ENCODE results near the gene CEP104.

CEP104 gene

GRCh38 chr1:3777647-3778589 is 79.1 kb downstream of the CEP104 start:
- Mint-ChIP-seq H3K36me3 (peaks cover 39% of the 10 kb centered on the region), H3K4me3 (no peak overlapping the region), H3K4me1 (peaks cover 11% of the 10 kb centered on the region), H3K9me3 (no peaks in the 10 kb centered on the region), H3K27ac (peak overlapping the region; percentile 12)
- ATAC-seq (no peak), DNase-seq (ENCODE audit: low spot score in 2 of 2) (no peak)

GRCh38 chr1:3777078-3777547 is 79.9 kb downstream of the CEP104 start:
- peaks cover 31% of the 10 kb centered on the region for H3K36me3 Mint-ChIP-seq
- H3K4me1 Mint-ChIP-seq = peaks cover 11% of the 10 kb centered on the region
- H3K9me3 Mint-ChIP-seq = no peaks in the 10 kb centered on the region
- peak overlapping the region; percentile 12 for H3K27ac Mint-ChIP-seq
- H3K4me3 Mint-ChIP-seq = no peak overlapping the region
- no peak for DNase-seq (ENCODE audit: low spot score in 2 of 2)
- no peak for ATAC-seq

DNA sequence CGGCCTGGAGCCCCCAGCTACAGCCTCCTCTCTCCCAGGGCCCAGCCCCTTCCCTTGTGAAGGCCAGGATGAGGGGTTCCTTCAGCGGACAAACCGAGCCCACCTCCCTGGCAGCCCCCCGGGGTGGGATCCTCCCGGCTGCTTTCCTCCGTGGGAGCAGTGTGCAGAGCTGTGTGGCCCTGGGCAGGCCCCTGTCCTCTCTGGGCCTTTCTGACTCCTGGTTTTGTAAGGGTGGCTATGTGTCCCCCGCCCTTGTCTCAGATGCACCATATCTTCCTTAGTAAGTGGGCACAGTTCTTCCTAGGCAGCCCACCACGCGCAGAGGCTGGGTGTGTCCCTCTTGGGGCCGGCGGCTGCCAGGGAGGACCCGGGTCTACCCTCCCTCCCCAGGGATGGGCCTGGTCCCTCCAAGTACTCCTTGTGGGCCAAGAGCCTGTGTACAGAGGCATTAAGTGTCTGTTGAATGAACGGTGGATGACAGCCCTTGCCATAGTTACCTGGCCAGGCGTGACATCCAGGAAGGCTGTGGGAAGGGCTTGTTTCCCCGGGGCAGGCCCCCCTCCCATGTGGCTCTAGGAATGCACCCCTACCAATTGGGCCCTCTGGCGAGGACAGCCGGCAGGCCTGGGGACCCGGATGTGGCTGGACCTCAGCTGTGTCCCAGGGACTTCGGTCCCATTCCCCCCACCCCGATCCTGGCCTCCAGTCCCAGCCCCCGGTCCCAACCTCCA is 80.6 kb downstream of the CEP104 start:
- H3K36me3 Mint-ChIP-seq = peaks cover 24% of the 10 kb centered on the region
- no peaks in the 10 kb centered on the region for H3K9me3 Mint-ChIP-seq
- DNase-seq (ENCODE audit: low spot score in 2 of 2) (no peak), ATAC-seq (no peak)
- H3K4me1 Mint-ChIP-seq = peaks cover 17% of the 10 kb centered on the region
- no peak overlapping the region for H3K4me3 Mint-ChIP-seq
- H3K27ac Mint-ChIP-seq = peak overlapping the region; percentile 12

DNA sequence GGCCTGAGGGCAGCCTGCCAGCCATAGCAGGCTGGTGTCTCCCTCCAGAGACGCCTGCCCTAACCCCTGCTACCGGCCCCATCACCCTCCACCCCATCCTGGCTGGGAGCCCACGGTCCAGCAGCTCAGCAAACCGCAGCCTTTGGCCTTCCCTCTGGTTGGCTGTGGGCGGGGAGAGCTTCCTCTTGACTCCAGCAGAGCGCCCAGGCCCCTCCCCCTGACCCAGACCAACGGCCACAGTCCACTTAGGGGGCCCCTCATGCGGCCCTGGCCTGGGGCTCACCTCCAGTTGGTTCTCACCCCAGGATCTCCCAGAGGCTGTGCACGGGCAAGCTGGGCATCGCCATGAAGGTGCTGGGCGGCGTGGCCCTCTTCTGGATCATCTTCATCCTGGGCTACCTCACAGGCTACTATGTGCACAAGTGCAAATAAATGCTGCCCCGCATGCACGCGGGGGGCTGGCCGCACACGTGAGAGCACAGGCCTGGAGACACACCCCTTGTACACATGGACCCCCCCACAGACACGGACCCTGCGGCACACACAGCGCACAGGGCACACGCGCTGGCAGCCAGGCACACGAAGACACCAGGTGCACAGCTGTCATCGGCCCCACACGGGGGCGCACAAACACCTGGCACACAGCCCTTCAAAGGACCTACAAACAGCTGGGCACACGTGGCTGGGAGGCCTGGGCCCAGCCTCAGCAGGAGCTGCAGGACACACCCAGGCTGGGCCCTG is 81.4 kb downstream of the CEP104 start:
- no peak overlapping the region for H3K27ac Mint-ChIP-seq
- H3K36me3 Mint-ChIP-seq = peaks cover 16% of the 10 kb centered on the region
- peaks cover 19% of the 10 kb centered on the region for H3K4me1 Mint-ChIP-seq
- ATAC-seq (peak; percentile 65), DNase-seq (ENCODE audit: low spot score in 2 of 2) (no peak)
- H3K4me3 Mint-ChIP-seq = no peak overlapping the region
- no peaks in the 10 kb centered on the region for H3K9me3 Mint-ChIP-seq

DNA sequence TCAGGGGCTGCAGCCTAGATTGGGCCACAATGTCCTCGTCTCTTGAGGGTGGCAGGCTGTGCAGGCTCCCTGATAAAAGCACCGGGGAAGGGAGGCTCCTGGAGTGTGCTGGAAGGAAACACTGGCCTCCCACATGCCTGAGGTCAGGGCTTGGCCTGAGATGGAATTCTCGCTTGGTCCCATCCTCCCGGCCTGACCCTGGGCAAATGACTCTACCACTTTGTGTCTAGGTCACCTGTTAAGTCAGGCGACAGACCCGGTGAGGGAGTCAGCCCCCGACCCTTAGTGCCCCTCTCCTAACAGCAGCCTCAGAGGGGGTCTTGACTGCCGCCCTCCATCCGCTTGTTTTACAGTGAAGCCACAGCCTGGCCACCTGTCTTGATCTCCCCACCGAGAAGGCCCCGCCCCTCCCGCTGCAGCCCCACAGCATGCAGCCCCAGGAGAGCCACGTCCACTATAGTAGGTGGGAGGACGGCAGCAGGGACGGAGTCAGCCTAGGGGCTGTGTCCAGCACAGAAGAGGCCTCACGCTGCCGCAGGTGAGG is 82.0 kb downstream of the CEP104 start:
- no peak overlapping the region for H3K4me3 Mint-ChIP-seq

GRCh38 chr1:3774276-3774945 is 82.6 kb downstream of the CEP104 start:
- no peak for DNase-seq (ENCODE audit: low spot score in 2 of 2)
- Mint-ChIP-seq H3K4me3 (no peak overlapping the region), H3K4me1 (peaks cover 22% of the 10 kb centered on the region), H3K27ac (no peak overlapping the region), H3K36me3 (peaks cover 4% of the 10 kb centered on the region), H3K9me3 (no peaks in the 10 kb centered on the region)
- ATAC-seq = no peak

More for the DNA sequence above, 82.0 kb downstream of the CEP104 start:
- ATAC-seq = no peak
- H3K9me3 Mint-ChIP-seq = no peaks in the 10 kb centered on the region
- H3K27ac Mint-ChIP-seq = no peak overlapping the region
- peaks cover 22% of the 10 kb centered on the region for H3K4me1 Mint-ChIP-seq
- no peak for DNase-seq (ENCODE audit: low spot score in 2 of 2)
- H3K36me3 Mint-ChIP-seq = peaks cover 10% of the 10 kb centered on the region

DNA sequence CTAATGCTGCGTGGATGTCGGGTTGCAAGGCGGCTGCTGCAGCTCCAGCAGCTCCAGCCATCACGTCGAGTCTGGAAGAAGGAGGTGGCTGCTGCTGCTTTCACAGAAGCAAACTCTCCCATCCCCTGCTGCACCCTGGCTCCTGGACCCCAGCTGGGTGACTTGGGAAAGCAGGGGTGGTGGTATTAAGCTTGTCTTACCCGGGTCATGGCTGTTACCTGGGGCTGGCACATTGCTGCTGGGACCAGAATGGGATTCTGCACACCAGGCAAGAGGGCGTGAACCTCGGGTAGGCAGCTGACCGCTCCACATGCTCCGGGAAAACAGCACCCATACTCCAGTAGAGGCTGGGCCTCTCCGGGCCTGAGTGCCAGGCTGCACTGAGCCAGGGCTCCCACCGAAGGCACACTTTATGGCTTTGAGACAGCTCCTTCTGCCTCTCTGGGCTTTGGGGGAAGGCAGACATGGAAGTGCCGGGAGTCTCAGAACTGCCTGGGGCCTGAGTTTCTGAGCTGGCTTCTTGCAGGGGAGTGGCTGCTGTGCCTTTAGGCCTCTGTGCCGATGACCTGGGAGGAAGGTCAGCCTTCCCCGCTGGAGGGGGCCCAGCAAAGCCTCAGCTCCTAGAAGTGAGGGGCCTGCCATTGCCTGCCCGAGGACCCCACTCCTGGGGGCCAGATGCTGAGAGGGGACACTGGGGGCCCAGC is 83.3 kb downstream of the CEP104 start:
- Mint-ChIP-seq H3K27ac (no peak overlapping the region), H3K4me1 (peaks cover 22% of the 10 kb centered on the region), H3K36me3 (no peaks in the 10 kb centered on the region), H3K4me3 (peak overlapping the region; percentile 76), H3K9me3 (no peaks in the 10 kb centered on the region)
- DNase-seq (ENCODE audit: low spot score in 2 of 2) = no peak
- no peak for ATAC-seq

GRCh38 chr1:3772715-3773571 is 84.1 kb downstream of the CEP104 start, which contains the start of gene SMIM1:
Gene SMIM1, plus strand, starts transcription at chr1:3772749. Its CDS starts 2,625 bp downstream, at chr1:3775374.
- no peaks in the 10 kb centered on the region for H3K36me3 Mint-ChIP-seq
- peak in 1 of 2 donors; percentile 59 for DNase-seq (ENCODE audit: low spot score in 2 of 2)
- H3K4me3 Mint-ChIP-seq = peak within 1 kb of the TSS; percentile 76
- peak within 1 kb of the TSS; percentile 69 for H3K27ac Mint-ChIP-seq
- peaks cover 22% of the 10 kb centered on the region for H3K4me1 Mint-ChIP-seq
- ATAC-seq = no peak
- H3K9me3 Mint-ChIP-seq = no peaks in the 10 kb centered on the region

DNA sequence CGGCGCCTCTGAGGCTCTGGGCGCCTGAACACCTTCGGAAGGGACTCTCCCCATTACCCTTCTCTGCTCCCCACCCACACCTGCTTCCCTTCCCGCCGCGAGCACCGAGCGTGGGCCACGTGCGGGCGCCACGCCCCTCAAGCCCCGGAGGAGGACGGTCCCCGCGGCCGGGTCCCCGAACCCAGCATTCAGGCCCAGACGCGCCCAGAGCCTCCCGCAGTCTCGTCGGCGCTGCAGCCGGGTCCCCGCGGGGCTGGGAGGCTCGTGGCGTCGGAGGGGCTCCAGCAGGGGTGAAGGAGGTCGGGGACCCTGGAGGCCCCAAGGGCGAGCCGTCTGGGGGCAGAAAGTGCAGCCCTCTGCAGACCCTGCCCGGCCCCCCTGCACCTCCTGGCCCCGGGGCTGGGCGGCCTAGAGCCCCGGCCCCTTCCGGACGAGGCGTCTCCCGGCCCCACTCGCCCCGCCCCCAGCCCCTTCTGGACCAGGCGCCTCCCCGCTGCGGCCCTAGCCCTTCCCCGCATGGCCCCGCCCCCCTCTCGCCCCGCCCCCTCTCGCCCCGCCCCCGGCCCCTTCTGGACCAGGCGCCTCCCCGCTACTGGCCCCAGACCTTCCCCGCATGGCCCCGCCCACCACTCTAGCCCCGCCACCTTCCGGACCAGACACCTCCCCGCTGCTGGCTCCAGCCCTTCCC is 84.8 kb downstream of the CEP104 start:
- H3K36me3 Mint-ChIP-seq = no peaks in the 10 kb centered on the region
- H3K4me3 Mint-ChIP-seq = peak overlapping the region; percentile 76
- peak overlapping the region; percentile 69 for H3K27ac Mint-ChIP-seq

DNA sequence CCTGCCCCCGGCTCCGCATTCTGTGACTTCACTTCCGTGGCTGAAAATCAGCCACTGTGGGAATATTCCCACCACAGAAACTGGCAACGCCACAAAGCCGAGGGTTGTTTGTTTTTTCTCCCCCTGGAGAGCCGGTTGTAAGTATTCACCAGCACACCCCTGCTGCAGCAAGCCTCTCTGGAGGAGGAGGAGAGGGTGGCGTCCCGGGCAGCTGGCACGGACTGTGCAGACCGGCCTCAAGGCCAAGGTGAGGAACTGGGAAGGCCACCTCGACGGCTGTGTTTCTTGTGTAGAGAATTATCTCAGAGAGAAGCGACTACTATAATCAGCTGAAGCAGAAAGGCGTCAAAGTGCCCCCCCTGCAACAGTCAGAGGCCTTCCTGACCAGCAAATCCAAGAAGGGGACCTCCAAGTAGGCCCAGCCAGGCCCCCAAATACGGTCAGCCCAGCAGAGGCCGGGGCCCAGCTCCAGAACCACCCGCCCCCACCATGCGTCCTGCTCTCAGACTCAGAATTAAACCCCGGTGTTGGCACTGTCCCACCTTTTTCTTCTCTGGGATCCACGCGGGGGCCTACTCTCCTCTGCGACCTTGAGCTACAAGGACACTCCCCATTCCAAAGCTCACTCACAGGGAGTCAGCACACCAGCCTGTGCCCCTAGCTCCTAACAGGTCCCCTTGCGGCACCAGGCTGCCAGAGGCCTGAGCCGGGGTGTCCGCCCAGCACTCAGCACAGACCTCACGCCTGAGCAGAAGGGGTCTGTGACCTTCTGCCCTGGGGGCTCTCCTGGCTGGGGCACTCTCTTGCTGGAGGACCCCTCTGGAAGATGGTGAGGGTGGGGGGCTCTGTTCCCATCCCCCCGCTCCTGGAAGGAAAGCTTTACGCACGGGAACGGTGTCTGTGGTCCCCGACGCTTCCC is 85.6 kb downstream of the CEP104 start:
- H3K4me1 Mint-ChIP-seq = peaks cover 22% of the 10 kb centered on the region
- no peak for ATAC-seq
- H3K27ac Mint-ChIP-seq = peak overlapping the region; percentile 69
- peak overlapping the region; percentile 76 for H3K4me3 Mint-ChIP-seq
- H3K36me3 Mint-ChIP-seq = no peaks in the 10 kb centered on the region
- H3K9me3 Mint-ChIP-seq = no peaks in the 10 kb centered on the region
- DNase-seq (ENCODE audit: low spot score in 2 of 2) = no peak

More for the DNA sequence above, 84.8 kb downstream of the CEP104 start:
- Mint-ChIP-seq H3K4me1 (peaks cover 22% of the 10 kb centered on the region), H3K9me3 (no peaks in the 10 kb centered on the region)
- ATAC-seq (peak; percentile 79), DNase-seq (ENCODE audit: low spot score in 2 of 2) (peak; percentile 71 to 90)

GRCh38 chr1:3770047-3770765 is 86.8 kb downstream of the CEP104 start:
- Mint-ChIP-seq H3K4me1 (peaks cover 15% of the 10 kb centered on the region), H3K36me3 (no peaks in the 10 kb centered on the region), H3K27ac (no peak overlapping the region), H3K4me3 (peak overlapping the region; percentile 76), H3K9me3 (no peaks in the 10 kb centered on the region)
- DNase-seq (ENCODE audit: low spot score in 2 of 2) (no peak), ATAC-seq (no peak)
